HG03565 (cell line): ENCODE measurements around the gene PPM1J.
"Not testable (repeated sequence)": the region's sequence is repeated elsewhere in the genome, so short reads cannot be mapped to it uniquely, and the experiment has no call there.

ENCODE experiments used
- ATAC-seq: cut with Tn5 transposase; IDR thresholded peaks from one replicate; pipeline ENCODE4 v1.9.1; 2021; ENCODE audit warnings: mild to moderate bottlenecking, moderate library complexity; ENCODE audit not compliant: unreplicated experiment

The PPM1J gene

GRCh38 chr1:112715264-112716053 is at the start of gene PPM1J:
Gene PPM1J, minus strand, starts transcription at chr1:112715332. Its CDS starts 31 bp downstream, at chr1:112715301.
- peak; percentile 65 for ATAC-seq

GRCh38 chr1:112762541-112763500 is 47.7 kb upstream of the PPM1J start:
- no peak for ATAC-seq

DNA sequence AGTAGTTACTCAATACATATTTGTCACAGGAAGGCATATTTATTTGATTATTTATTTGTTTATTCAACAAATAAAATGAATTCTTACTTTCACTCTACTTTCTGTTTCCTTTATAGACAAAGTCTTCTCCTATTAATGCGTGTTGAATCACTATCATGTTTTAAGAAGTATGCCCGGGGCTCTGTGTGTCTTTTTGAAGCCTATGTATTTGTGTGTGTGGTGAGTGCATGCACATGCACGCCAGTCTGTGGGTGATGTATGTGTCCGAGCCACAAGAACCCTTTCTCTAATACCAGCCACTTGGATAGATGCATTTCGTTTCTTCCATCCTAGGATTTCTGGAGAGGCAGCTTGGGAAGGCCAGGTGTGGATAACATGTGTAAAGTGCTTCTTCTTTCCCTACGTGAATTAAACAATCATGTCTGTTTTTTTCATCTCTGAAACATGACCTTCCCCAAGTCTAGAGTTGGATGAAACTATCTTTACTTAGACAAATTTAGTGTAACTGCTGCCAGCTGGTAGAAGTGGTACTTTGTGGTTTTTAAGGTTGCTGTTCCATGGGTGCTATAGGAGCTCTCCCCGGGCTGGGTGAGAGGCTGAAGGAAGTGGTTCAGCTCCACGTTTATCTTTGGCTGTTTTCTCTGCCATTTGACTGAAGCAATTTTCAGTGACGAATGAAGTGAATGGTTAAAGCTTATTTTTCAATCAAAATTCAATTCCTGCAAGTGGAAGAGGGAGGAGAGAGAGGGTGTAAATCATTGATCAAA is 46.8 kb upstream of the PPM1J start:
- no peak for ATAC-seq

- ATAC-seq = no peak
Measured at GRCh38 chr1:112759228-112759627, 44.1 kb upstream of the PPM1J start.

DNA sequence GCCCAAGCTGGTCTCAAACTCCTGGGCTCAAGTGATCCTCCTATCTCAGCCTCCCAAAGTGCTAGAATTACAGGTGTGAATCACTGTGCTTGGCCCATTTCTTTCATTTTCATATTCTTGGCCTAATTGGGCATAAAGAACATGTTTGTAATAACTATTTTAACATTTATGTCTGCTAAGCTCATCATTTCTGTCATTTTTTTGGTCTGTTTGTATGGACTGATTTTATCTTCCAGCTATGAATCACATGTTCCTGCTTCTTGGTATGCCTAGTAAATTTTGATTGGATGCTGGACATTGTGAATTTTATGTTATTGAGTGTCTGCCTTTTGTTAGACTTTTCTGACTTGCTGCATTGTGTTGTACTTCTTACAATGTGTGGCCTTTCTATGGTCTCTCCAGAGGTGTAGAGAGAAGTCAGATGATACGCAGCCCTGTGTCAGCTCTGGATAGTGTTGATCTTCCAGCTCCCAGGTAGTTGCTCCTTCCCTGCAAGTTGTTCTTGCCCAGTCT is 39.0 kb upstream of the PPM1J start:
- ATAC-seq = no peak

DNA sequence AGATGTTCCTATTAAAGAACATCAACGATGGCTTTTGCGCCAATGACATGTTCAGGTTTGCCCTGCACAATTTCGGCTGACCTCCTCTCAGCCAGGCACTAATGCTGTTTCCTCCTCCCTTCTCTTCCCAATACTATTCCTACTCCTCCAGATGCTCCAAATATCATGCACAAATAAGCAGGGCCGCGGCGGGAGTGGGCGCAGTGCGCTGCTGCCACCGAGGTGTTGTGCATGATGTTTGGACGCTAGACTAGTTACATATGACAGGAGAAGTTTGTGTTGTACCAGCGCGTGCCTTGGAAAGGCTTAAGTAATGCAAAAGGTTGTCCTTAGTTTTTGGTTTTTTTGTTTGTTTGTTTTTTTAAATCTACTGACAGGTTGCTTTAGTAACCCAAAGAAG is 33.3 kb upstream of the PPM1J start:
- ATAC-seq = no peak

GRCh38 chr1:112744009-112744578 is 29.0 kb upstream of the PPM1J start:
- no peak for ATAC-seq

GRCh38 chr1:112743174-112744008 is 28.3 kb upstream of the PPM1J start:
- ATAC-seq = no peak

GRCh38 chr1:112737573-112737972 is 22.4 kb upstream of the PPM1J start:
- no peak for ATAC-seq

DNA sequence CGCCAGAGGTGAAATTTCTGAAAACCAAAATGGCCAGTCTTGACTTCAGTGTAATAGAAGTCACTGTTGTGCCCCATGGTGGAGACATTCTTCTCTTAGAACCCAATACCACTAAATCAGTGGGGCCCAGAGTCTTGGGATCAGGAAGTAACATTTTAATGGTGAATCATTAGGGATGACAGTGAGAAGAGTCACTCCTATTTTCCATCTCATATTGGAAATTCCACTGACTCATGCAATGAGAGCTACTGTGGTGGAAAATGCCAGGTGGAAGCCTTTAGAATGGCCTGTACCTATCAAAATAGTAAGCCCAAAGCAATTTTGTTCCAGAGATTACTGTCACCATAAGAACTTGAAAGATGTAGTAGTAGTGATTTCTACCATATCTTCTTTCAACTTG is 20.6 kb upstream of the PPM1J start:
- no peak for ATAC-seq

DNA sequence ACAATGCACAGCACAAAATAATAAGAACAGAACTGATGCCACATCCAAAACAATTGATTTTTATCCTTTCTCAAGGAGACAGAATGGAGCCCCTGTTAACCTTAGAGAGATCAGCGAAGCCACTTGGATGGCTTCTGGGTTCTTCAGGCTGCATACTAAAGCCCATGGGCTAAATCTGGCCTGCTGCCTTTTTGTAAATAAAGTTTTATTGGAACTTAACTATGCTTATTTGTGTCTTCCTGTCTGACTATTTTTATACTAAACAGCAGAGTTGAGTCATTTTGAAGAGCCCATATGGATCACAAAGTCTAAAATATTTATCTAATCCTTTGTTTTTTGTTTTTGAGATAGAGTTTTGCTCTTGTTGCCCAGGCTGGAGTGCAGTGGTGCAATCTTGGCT is 16.3 kb upstream of the PPM1J start:
- no peak for ATAC-seq

DNA sequence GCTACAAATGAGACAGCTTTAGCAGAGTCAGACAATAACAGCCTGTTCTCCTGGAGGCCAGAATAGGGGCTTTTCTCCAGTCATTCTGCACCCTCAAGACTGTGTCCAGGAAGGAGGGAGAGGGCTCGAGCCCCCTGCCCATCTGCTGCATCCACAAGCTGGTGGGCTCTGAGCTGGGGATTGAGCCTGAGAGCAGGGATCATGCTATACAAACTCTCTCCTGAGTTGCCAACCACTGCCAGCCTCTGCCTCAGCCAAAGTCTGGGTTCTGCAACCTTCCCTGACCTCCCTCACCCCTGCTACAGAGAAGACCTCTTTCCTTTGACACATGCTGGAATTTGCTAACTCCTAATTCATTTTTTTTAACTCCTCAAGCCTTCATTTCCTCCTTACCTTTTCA is 14.8 kb upstream of the PPM1J start:
- no peak for ATAC-seq

- ATAC-seq = not testable (repeated sequence)
Measured at GRCh38 chr1:112729011-112729410, 13.9 kb upstream of the PPM1J start.

GRCh38 chr1:112728306-112728971 is 13.3 kb upstream of the PPM1J start:
- ATAC-seq = not testable (repeated sequence)

GRCh38 chr1:112727716-112728115 is 12.6 kb upstream of the PPM1J start:
- ATAC-seq = no peak

- not testable (repeated sequence) for ATAC-seq
Measured at GRCh38 chr1:112724240-112724639, 9.1 kb upstream of the PPM1J start.

DNA sequence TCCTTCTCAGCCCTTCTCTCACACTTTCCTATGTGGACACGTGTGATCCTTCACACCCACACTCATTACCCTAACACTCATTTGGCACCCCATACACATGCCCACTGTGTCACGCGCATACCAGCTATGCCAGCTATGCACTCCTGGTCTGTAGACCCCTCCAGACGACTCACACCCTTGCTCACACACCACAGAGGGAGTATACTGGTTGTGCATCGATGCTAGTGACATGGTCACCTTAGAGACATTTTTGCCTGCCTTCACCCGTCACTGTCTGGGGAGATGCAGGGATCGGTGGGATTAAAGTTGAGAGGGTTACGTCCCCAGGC is 8.3 kb upstream of the PPM1J start:
- no peak for ATAC-seq

- ATAC-seq = no peak
Measured at GRCh38 chr1:112722601-112723510, 7.7 kb upstream of the PPM1J start.
